OCI-LY7 (cell line): ENCODE results near the gene MACROH2A1. TPM values are rescaled to one million over a fixed set of nuclear protein-coding genes. Genes with fewer than 3 reads are reported as not detected.

Experiments used
- BruUV-seq: library from RNA; stranded (reverse); fragments of 400-500 nt; replicated peaks from 2 replicates; lab custom pipeline; 2021; lab: Mats Ljungman, UMichigan
- CTCF ChIA-PET: fragments of 300-600 bp; sonication (Branson Sonifier 250); formaldehyde crosslinking; loops from one replicate; lab custom pipeline; 2022; ENCODE audit warnings: antibody characterized with exemption; ENCODE audit not compliant: unreplicated experiment; lab: Charles Lee
- POLR2A ChIA-PET: fragments of 300-600 bp; sonication (Branson Sonifier 250); formaldehyde crosslinking; loops from one replicate; lab custom pipeline; 2022; ENCODE audit warnings: antibody characterized with exemption; lab: Charles Lee
- DNase-seq: peaks from one replicate; pipeline ENCODE4 v3.0.0-alpha.2; 2015; ENCODE audit warnings: low spot score
- H2AFZ ChIP-seq: fragments of 200-600 bp; sonication (generic), shearing (Covaris generic); 2 replicates; pipeline ENCODE4 v1.6.1; 2014; ENCODE audit warnings: mild to moderate bottlenecking, antibody characterized with exemption, low read length, moderate library complexity
- H3K27ac ChIP-seq: fragments of 200-600 bp; sonication (generic); 2 replicates; pipeline ENCODE4 v1.5.1; 2014; ENCODE audit warnings: mixed run types, low read depth, mild to moderate bottlenecking, moderate library complexity, low read length, inconsistent platforms; ENCODE audit not compliant: poor library complexity, severe bottlenecking
- H3K36me3 ChIP-seq: fragments of 200-600 bp; sonication (generic); 2 replicates; pipeline ENCODE4 v1.6.1; 2014; ENCODE audit warnings: mild to moderate bottlenecking, antibody characterized with exemption, low read length, moderate library complexity, mixed read lengths; ENCODE audit not compliant: insufficient read depth
- H3K4me1 ChIP-seq: fragments of 200-600 bp; sonication (generic); 2 replicates; pipeline ENCODE4 v1.5.1; 2014; ENCODE audit warnings: mild to moderate bottlenecking, low read length; ENCODE audit not compliant: insufficient read depth, poor library complexity, severe bottlenecking
- H3K4me2 ChIP-seq: fragments of 200-600 bp; sonication (generic); 2 replicates; pipeline ENCODE4 v1.6.1; 2014; ENCODE audit warnings: mild to moderate bottlenecking, low read length
- H3K4me3 ChIP-seq: fragments of 200-600 bp; sonication (generic); 2 replicates; pipeline ENCODE4 v1.5.1; 2014; ENCODE audit warnings: mild to moderate bottlenecking, low read depth, low read length; ENCODE audit not compliant: poor library complexity, severe bottlenecking
- H3K79me2 ChIP-seq: fragments of 200-600 bp; sonication (generic); 2 replicates; pipeline ENCODE4 v1.6.1; 2016; ENCODE audit warnings: low read depth, mild to moderate bottlenecking, low read length, moderate library complexity, mixed read lengths; ENCODE audit not compliant: insufficient read depth
- H3K9me2 ChIP-seq: fragments of 200-600 bp; sonication (generic); 2 replicates; pipeline ENCODE4 v1.6.1; 2016; ENCODE audit warnings: mild to moderate bottlenecking, low read length, mixed read lengths; ENCODE audit not compliant: insufficient read depth
- H3K9me3 ChIP-seq: fragments of 200-600 bp; sonication (generic); 2 replicates; pipeline ENCODE4 v1.6.1; 2014; ENCODE audit warnings: mild to moderate bottlenecking, mixed run types, low read length, mixed read lengths
- H4K20me1 ChIP-seq: fragments of 200-600 bp; sonication (generic); 2 replicates; pipeline ENCODE4 v1.6.1; 2014; ENCODE audit warnings: mild to moderate bottlenecking, antibody characterized with exemption, low read length, moderate library complexity, mixed read lengths; ENCODE audit not compliant: insufficient read depth
- CTCF ChIP-seq: fragments of 200-600 bp; sonication (generic); conservative IDR thresholded peaks from 2 replicates; pipeline ENCODE4 v1.5.1; 2014; ENCODE audit warnings: mild to moderate bottlenecking, antibody characterized with exemption, low read length, moderate library complexity, mixed read lengths
- EZH2phosphoT487 ChIP-seq: fragments of 200-600 bp; sonication (generic); IDR thresholded peaks from 2 replicates; pipeline ENCODE4 v1.6.1; 2018; ENCODE audit warnings: low read depth, borderline replicate concordance, mild to moderate bottlenecking, mixed run types, antibody characterized with exemption, low read length, moderate library complexity, mixed read lengths
- intact Hi-C: fragments of 100-400 bp; cut with micrococcal nuclease; formaldehyde crosslinking; loops from one replicate; pipeline ENCODE4 v1.10.0; 2022; ENCODE audit not compliant: unreplicated experiment
- total RNA-seq, 2 experiments: library from RNA; depleted of rRNA in 1 of 2; stranded (reverse); fragments of >200 nt in 1 of 2; shearing (Covaris generic) in 1 of 2; gene quantifications; 2 replicates each; pipeline ENCODE4 v1.2.3, GENCODE V29; 2014 to 2022

MACROH2A1 gene
- total RNA-seq, 2 experiments from 2014 or later, result 271 to 356 TPM

- peaks cover 23% of the 10 kb centered on the region; the same call in 1 of the 2 replicates for H3K79me2 ChIP-seq
- BruUV-seq, result no TSS peak
Measured at GRCh38 chr5:135382981-135383380, 16.1 kb downstream of the MACROH2A1 start.

GRCh38 chr5:135382106-135382790 is 16.8 kb downstream of the MACROH2A1 start:
- H3K9me2 ChIP-seq, result no peaks in the 10 kb centered on the region
- H3K4me2 ChIP-seq, result no peak overlapping the region
- no peaks in the 10 kb centered on the region for H3K4me1 ChIP-seq
- BruUV-seq, result no TSS peak
- ChIA-PET POLR2A (no interaction called here), CTCF (no interaction called here)
- H4K20me1 ChIP-seq, result peaks cover 22% of the 10 kb centered on the region
- DNase-seq, result no peak
- no peak overlapping the region for H3K4me3 ChIP-seq
- TF ChIP-seq EZH2phosphoT487, result no peak
- no peak for TF ChIP-seq CTCF
- H2AFZ ChIP-seq, result no peak overlapping the region
- peaks cover 98% of the 10 kb centered on the region for H3K36me3 ChIP-seq
- intact Hi-C loops, result no loop called here
- no peak overlapping the region for H3K27ac ChIP-seq
- H3K9me3 ChIP-seq, result no peaks in the 10 kb centered on the region
- H3K79me2 ChIP-seq, result peaks cover 21% of the 10 kb centered on the region; the same call in 1 of the 2 replicates

More at GRCh38 chr5:135382981-135383380, 16.1 kb downstream of the MACROH2A1 start:
- intact Hi-C loops, result no loop called here
- no peak overlapping the region for H3K27ac ChIP-seq
- POLR2A ChIA-PET, result interaction anchor here (0.7 kb wide), 1 partner anchor 7 kb away, joined by 3 read pairs; no protein-coding TSS in a partner anchor
- no peaks in the 10 kb centered on the region for H3K9me2 ChIP-seq
- CTCF ChIA-PET, result no interaction called here
- peaks cover 22% of the 10 kb centered on the region for H4K20me1 ChIP-seq
- TF ChIP-seq CTCF (no peak), EZH2phosphoT487 (no peak)
- no peak overlapping the region for H3K4me3 ChIP-seq
- DNase-seq, result no peak
- H3K4me2 ChIP-seq, result no peak overlapping the region
- no peaks in the 10 kb centered on the region for H3K4me1 ChIP-seq
- peaks cover 98% of the 10 kb centered on the region for H3K36me3 ChIP-seq
- no peak overlapping the region for H2AFZ ChIP-seq
- H3K9me3 ChIP-seq, result no peaks in the 10 kb centered on the region
